GM19025 (cell line): ENCODE results near the gene MUS81.
A peak's percentile ranks its signal among the peaks of the same experiment; 100 is the strongest.

Source experiments
- ATAC-seq: cut with Tn5 transposase; IDR thresholded peaks from one replicate; pipeline ENCODE4 v1.9.1; 2021; ENCODE audit warnings: mild to moderate bottlenecking, low read depth, moderate library complexity; ENCODE audit not compliant: unreplicated experiment

The MUS81 gene

DNA sequence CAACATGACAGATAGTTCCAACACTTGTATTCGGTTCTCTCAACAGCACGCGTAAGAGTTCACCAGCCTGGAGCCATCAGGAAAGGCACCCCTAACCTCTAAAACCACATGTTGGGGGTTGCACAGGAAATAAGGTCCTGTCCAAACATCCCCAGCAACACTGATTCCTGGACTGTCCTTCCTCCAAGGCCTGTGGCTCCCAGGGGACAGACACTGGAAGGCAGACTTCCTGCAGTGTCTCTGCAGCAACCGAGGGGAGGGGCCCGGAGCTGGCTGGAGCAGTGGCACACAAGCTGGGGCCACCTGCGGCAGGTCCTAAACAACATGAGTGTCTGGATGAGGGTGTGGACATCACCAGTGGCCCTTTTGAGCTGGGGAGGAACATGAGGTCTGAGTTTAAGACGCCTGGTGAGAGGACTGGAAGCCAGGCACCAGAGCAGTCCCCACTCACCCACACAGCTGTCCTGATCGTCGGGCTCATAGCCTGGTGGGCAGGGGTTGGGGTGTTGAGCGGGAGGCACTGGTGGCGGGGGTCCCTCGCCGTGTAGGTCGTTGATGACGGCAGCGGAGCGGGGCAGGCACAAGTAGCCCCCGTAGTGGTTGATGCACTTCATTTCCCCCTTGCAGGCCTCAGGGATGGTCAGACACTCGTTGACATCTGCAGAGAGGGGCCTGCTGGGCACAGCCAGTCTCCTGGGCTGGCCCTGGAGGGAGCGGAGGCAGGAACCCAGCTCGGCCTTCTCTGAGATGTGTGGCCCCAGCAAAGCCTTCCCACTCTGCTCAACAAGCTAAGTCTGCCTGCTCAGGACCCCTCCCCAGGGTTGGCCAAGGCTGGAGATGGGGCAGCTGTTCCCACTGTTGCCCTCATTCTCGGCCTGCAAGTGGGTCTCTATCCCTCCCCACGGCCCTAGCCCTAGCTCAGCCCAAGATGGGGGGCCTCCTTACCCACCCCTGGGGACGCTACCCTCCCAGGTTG, 10.8 kb downstream of the MUS81 start:
- no peak for ATAC-seq

DNA sequence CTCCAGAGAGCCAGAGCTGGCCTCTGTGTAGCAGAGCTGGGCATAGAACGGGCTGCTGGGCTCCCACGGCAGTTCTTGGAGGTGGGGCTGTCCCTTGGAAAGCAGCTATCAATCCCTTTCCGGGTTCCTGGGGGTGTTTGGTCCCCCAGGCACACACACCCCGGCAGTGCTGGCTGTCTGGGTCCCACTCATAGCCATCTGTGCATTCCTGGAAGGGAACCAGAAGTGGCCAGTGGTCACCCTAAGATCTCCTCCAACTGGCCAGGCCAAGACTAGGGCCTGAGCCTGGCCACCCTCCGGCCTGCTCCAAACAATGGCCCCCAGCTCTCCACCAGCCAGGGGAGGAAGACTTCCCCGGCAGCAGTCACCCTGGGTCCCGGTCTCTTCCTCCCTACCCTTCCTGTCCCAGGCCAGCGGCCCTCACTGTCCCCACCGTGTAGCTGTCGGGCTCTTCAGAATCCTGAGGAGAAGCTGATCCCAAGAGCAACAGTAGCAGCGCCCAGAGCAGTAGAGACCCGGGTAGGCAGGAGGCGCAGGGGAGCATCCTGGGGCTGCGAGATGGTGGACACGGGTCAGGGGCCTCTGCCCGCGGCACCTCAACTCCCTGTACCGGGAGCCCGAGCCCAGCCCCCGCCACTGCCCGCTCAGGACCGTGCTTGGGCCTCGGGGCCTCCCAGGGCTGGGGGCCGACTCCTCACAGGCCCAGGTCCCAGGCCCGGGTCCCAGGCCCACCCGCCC, 11.7 kb downstream of the MUS81 start:
- no peak for ATAC-seq

DNA sequence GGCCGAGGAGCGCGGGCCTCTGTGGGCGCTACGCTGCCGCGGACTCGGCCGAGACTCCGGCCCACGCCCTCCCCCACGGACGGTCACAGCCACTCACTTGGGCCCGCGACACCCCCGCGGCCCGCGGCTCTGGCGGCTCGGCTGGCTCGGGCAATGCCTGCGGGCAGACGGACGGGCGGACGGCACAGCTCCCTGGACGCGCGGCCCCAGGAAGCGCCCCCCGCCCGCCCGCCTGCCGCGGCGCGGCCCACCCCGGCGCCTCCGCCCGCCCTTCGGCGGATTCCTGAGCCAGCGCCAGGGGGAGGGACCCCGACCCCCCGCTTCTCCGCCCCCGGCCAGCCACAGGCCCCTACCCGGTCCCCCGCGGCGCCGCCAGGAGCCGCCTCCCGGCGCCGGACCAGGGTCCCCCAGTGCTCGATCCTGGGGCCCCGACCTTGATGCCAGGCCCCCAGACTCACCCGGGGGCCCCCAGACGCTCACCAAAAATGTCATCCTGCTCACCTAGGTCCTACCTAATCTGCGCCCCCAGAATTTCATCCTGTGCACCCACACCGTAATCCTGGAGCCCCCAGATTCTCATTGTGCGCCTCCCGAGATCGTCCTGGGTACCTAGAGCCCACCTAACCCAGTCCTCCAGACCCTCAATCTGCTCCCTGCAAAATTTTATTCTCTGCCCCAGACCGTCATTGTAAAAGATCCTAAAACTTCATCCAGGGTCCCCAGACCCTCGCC, 12.5 kb downstream of the MUS81 start, which contains the start of gene EFEMP2:
Gene EFEMP2 (minus strand): TSS at position 215 of the 732 bp plus-strand sequence. CDS start 446 bp downstream, outside the sequence.
- ATAC-seq, result no peak

DNA sequence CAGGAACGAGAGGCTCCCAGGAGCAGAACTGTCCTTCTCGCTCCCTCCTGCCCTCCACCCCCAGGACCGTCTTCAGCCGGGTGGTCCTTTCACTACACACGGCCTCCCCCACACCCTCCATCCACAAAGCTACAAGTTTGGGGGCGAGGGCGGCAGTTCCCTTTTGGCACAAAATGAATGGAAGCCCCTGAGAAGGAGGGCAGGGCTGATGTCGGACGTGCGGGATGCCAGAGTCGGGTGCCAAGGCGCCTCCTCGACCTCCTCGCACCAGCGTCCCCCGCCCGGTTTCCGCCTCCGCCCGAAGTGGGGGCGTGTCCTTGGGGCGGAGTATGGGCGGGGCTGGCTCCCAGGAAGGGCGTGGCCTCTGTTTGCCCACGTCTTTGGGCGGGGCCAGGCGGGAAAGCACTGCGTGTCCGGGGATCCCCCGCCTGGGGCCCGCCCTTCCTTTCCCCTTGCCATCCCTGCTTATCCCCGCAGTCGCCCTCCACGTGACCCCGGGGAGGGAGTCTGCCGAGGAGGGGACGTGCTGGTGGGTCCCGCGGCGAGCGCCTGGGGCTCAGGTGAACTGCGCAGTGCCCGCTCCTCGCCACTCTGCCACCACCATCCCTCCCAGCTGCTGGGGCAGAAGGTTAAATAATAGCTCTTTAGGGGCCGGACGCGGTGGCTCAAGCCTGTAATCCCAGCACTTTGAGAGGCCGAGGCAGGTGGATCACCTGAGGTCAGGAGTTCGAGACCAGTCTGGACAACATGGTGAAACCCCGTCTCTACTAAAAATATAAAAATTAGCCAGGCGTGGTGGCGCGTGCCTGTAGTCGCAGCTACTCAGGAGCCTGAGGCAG, 13.3 kb downstream of the MUS81 start:
- ATAC-seq, result peak; percentile 74

DNA sequence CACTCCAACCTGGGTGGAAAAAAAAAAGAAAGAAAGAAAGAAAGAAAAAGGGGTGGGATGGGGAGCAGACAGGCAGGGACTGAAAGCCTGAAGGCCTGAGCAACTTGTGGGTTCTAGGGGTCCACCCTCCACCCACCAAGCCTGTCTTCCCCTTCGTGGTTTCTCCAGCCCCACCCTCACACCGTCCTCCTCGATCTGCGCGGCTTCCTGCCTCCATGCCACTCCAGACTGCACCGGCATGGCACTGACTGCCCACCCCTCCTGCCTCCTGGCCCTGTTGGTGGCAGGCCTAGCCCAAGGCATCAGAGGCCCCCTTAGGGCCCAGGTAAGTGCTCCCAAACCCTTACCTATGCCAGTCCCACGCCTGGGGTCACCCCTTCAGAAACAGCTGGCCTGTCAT, 19.4 kb downstream of the MUS81 start, which contains the start of gene CTSW:
Gene CTSW (plus strand): TSS at position 221 of the 400 bp plus-strand sequence. CDS start 18 bp downstream, at position 239.
- ATAC-seq, result no peak

DNA sequence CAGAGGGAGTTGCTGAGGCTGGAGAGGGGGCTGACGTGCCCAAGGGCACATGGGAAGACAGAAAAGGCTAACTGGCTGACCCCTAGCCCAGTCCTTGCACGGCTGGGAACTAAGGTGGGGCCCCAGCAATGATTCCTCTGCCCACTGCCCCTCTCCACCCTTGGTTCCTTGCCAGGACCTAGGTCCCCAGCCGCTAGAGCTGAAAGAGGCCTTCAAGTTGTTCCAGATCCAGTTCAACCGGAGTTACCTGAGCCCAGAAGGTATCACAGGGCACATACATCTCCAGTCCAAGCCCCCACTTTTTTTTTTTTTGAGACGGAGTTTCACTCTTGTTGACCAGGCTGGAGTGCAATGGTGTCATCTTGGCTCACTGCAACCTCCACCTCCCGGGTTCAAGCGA, 19.8 kb downstream of the MUS81 start:
- ATAC-seq, result no peak

DNA sequence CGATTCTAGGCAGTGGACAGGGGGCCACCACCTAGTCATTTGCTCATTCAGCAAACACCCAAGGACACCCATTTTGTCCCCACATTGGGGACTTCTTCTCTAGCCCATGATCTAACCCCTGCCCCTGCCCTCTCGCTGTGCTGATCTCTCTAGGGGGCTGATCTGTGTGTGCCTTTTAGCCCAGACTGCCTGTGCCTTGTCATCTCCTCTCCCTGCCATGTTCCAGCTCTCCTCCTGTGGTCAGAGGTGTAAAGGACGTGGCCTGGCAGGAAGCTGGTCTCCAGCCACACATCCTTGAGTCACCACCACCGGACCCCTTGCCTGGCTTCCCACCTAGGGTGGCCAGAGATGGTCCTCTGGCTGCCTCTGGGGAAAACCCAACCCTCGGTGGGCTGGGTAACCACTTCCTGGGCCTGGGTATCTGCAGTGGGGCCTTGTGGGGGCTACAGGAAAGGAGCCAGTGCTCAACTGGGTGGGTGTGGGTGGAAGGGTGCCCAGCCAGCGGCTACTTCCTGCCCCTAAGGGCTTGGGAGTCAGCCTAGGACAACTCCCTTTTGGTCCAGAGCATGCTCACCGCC, 20.7 kb downstream of the MUS81 start:
- ATAC-seq, result no peak

DNA sequence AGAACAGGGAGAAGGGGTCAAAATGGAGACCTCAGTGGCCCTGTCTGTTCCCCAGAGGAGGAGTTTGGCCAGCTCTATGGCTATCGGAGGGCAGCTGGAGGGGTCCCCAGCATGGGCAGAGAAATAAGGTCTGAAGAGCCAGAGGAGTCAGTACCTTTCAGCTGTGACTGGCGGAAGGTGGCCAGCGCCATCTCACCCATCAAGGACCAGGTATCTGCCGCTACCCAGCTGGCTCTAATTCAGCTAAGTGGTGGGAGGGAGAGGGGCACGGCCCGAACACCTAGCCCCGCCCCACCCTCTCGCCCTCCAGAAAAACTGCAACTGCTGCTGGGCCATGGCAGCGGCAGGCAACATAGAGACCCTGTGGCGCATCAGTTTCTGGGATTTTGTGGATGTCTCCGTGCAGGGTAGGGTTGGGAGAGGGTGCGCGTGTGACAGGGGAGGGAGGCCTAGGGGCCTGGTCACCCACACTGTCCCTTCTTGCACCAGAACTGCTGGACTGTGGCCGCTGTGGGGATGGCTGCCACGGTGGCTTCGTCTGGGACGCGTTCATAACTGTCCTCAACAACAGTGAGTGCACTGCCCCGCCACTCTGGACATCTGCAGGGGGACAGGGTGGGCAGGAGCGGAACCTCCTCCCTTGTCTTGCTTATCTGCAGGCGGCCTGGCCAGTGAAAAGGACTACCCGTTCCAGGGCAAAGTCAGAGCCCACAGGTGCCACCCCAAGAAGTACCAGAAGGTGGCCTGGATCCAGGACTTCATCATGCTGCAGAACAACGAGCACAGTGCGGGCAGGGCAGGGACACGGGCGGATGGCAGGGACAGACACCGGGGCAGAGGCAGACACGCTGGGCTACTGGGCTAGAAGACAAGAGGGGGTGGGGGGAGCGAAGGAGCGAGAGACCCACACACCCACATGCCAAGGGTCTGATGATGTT, 22.2 kb downstream of the MUS81 start:
- no peak for ATAC-seq

DNA sequence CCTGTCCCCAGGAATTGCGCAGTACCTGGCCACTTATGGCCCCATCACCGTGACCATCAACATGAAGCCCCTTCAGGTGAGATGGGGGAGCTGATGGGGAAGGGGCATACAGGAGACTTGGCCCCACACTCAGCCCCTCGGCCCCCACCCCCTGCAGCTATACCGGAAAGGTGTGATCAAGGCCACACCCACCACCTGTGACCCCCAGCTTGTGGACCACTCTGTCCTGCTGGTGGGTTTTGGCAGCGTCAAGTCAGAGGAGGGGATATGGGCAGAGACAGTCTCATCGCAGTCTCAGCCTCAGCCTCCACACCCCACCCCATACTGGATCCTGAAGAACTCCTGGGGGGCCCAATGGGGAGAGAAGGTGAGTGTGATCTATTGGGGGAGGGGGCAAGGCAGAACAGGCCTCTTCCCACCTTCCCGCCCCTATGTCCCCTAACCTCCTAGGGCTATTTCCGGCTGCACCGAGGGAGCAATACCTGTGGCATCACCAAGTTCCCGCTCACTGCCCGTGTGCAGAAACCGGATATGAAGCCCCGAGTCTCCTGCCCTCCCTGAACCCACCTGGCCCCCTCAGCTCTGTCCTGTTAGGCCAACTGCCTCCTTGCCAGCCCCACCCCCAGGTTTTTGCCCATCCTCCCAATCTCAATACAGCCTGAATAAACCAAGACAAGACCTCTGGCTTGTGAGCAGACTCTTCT, 23.0 kb downstream of the MUS81 start:
- no peak for ATAC-seq

DNA sequence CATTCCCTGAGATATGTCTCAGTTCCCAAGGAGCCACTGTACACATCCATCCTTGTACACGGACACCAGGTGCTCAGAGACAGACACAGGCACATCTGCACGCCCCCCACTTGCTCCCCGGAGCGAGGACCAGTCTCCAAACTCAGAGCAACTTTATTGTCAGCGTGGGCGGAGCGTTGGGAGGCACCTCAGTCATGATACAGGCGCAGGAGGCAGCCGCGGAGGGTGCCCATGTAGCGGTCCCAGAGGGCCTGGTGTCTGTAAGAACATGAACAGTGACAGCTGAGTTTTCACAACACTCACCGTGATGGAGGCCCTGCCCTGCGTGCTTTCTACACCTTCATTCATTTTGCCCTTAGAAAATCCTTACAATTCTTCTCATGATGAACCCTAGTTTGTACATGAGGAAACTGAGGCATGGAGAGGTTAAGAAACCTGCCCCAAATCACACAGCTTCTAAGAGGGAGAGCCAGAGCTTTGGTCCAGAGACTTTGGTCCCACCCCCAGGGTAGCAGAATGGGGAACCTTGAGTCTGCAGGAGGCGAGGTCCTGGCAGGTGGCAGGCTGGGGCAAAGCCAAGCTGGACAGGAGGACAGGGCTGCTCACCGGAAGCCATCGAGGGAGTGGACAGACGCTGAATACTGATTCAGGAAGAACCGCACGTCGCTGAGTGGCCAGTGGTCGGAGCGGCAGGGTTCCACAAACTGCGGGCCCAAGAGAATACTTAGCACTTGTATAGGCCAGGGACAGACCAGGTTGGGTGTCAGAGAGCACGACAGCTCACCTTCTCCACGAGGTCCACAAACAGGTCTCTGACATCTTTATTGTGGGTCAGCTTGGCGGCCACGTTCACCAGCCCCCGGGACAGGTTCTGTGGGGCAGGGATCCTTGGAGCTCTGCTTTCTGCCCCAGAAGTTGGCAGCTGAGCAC, 23.8 kb downstream of the MUS81 start:
- no peak for ATAC-seq

DNA sequence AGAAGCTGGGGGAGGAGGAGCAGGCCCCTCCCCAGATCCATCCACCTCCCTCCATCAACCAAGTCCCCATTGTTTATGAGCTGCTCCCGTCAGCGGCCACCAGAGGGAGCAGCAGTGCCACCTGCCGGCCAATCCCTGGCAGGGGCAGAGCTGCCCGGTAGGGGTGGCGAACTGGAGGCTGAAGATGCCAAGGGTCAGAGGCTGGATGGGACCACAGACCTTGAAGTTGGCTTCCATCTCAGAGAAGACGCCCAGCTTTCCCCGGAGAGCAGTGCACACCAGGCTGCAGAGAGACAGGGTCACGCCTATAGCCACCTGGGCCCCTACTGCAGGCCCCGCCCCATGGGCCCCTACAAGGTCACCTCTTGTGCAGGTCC, 24.5 kb downstream of the MUS81 start:
- no peak for ATAC-seq

DNA sequence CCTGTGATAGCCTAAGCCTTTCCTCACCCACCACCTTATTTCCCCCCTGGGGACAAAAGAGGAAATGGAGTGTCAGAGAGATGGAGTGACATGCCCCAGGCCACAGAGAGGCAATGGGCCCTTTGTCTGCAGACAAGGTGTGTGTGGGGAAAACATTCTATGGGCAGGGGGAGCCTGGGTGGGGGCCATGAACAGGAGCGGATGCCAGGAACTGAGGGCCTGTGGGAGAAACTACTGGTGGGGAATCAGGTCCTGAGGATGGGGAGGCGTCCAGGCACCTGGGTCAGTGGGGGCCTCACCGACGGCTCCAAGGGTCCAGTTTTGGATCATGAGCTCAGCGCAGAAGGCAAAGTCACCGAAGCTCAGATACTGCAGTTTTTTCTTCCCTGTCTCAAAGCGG, 25.0 kb downstream of the MUS81 start:
- ATAC-seq, result no peak

DNA sequence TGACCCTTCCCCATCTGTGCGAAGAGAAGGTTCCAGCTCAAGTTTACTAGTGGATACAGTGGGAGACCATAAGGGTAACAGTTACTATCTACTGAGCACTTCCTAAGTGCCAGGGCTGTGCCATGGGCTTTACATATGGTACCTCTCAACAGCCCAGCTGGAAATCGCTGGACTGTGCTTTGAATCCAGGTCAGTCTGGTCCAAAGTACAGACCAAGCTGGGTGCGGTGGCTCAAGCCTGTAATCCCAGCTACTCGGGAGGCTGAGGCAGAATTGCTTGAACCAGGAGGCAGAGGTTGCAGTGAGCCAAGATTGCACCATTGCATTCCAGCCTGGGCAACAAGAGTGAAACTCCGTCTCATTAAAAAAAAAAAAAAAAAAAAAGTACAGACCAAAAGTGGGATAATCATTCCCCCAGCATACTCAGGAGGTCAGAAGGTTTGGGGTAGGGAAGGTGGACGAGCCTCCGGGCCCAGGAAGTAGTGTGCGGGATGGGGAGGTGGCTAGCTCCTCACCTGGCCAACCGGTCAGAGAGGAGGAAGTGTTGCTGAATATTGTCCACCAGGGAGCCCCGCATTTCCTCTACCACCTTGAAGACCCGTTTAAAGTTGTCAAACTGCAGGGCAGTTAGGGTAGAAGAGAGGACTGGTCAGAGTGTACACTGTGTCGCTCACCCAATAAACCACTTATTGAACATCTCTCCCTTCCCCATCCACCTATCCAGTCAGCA, 25.7 kb downstream of the MUS81 start:
- no peak for ATAC-seq

DNA sequence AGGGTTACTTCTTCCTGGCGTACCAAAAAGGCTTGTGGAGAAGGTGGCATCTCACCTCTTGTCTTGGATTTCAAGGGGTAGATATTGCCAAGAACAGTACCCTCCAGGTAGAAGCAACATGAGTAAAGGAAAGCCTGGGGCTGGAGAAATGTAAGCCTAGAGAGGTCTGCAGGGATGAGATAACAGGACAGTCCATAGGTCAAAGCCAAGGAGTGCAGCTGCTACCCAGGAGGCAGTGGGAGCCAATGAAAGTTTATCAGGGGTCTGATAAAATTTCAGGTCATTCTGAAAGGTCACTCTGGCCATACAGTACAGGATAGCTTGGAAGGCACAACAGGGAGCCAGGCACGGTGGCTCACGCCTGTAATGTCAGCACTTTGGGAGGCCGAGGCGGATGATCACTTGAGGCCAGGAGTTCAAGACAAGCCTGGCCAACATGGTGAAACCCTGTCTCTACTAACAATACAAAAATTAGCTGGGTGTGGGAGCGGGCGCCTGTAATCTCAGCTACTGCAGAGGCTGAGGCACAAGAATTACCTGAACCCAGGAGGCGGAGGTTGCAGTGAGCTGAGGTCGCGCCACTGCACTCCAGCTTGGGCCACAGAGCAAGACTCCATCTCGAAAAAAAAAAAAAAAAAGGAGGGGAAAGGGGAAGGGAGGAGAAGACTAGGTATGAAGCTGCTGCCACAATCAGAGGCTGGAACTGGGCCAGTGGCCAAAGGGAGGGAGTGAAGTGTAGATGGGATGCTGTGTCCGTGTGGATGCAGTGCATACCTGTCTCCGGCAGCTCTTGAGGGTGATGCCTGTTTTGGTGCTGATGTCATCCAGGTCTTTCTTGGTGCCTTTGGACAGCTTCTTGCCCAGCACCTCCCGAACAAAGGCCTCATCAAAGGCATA, 26.8 kb downstream of the MUS81 start:
- no peak for ATAC-seq

DNA sequence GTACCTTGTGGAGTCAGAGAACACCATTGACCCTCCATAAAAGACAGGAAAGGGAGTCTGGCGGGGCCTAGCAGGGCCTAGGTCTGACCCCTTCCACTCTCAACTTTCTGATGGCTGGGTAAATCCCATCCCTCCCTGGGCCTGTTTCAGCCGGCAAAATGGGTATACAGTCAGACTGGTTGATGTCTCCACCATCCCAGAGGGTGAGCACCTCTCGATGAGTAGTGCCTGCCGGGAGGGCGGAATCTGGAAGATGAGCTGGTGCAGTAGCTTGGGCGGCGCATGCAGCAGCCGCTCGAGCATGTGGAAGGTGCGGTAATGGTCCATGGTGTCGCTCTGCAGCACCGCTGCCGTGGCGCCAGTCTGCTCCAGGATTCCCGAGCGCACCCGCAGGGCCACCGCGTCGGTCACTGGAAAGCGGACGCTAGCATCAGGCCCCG, 27.5 kb downstream of the MUS81 start:
- ATAC-seq, result no peak
